ENCODE results near the gene PSMG4. TPM values are rescaled to one million over a fixed set of nuclear protein-coding genes. Genes with fewer than 3 reads are reported as not detected.
"Not testable (repeated sequence)": the region's sequence is repeated elsewhere in the genome, so short reads cannot be mapped to it uniquely, and the experiment has no call there.

The PSMG4 gene
- total RNA-seq, 2 experiments from 2014 or later: 50.2 to 53.9 TPM

DNA sequence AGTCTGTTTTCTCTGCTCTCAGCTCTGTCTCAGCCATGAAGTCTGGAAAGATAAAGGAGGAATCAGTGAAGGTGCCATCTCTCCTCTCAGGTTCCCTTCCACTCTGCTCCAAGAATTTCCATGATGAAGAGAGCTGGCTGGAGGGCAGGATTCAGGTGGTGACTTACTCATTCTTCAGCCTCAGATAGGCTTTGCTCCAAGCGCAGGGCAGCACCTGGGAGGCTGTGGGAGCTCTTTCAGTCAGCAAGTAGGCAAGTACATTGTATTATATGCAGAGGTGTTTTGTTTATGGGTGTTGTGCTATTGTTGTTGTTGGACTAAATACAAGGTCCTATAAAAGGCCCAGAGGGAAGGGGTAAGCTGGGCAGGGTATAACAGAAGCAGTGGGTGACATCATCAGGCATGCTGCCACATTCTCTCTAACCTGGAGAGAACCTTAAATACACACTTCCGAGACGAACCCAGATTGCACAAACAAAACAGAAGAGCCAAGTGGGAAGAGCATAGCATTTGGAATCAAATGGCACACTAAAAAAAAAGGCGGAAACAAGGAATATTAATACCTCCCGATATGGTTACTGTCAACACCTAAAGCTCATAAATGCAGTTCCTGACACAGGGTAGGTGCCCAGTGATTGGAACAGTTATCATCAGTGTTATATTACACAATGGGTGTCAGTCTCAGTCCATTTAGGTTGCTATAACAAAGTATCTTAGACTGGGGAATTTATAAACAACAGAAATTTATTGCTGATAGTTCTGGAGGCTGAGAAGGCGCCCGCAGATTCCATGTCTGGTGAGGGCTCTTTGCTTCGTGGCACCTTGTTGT is 14.5 kb upstream of the PSMG4 start:
- Mint-ChIP-seq H3K36me3 (ENCODE audit: low read depth) (no peaks in the 10 kb centered on the region), H3K4me3 (no peak overlapping the region)
- POLR2A ChIA-PET: interaction anchor here (1.3 to 1.6 kb wide), 2 partner anchors 7 to 12 kb away, joined by 3 to 4 read pairs; no protein-coding TSS in a partner anchor

GRCh38 chr6:3244832-3245161 is 13.9 kb upstream of the PSMG4 start:
- H3K27ac Mint-ChIP-seq; ATAC-seq; H3K4me1 Mint-ChIP-seq (ENCODE audit: low read depth); CTCF ChIA-PET; DNase-seq; H3K4me3 Mint-ChIP-seq; intact Hi-C loops (cut with micrococcal nuclease); H3K9me3 Mint-ChIP-seq; H3K36me3 Mint-ChIP-seq (ENCODE audit: low read depth): not testable (repeated sequence)
- peaks cover 32% of the 10 kb centered on the region for H3K27me3 Mint-ChIP-seq
- POLR2A ChIA-PET: interaction anchor here (1.6 kb wide), 1 partner anchor 13 kb away, joined by 4 read pairs; no protein-coding TSS in a partner anchor

More for the DNA sequence above, 14.5 kb upstream of the PSMG4 start:
- no peaks in the 10 kb centered on the region for H3K9me3 Mint-ChIP-seq
- H3K27me3 Mint-ChIP-seq: peaks cover 27% of the 10 kb centered on the region
- H3K27ac Mint-ChIP-seq: no peak overlapping the region
- DNase-seq (no peak), ATAC-seq (no peak)
- intact Hi-C loops (cut with micrococcal nuclease): no loop called here
- CTCF ChIA-PET: interaction anchor here (1.0 to 1.5 kb wide), 3 partner anchors 10 to 118 kb away, joined by 3 read pairs; no protein-coding TSS in a partner anchor
- no peak for TF ChIP-seq CTCF (IDR thresholded peaks at IDR 0.05)
- H3K4me1 Mint-ChIP-seq (ENCODE audit: low read depth): no peaks in the 10 kb centered on the region

DNA sequence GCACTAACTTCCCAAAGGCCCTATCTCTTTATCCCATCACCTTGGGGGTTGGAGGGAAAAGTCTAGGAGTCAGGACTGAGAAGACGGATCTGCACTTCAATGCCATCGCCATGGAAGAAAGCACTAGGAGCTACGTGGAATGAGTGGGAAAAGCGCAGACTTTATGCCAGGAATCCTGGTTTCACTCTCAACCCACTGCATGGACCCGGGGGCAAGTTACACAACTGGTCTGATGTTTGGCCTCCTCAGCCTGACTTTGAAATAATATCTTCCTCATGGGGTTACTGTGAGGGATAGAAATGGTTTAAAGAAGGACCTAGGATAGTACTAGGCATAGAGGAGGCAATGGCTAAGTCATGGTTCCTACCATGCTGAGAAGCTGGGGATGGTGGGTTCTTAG is 13.5 kb upstream of the PSMG4 start:
- ChIA-PET POLR2A (interaction anchor here (1.6 kb wide), 1 partner anchor 13 kb away, joined by 4 read pairs; no protein-coding TSS in a partner anchor), CTCF (no interaction called here)
- DNase-seq (no peak), ATAC-seq (no peak)
- intact Hi-C loops (cut with micrococcal nuclease): no loop called here
- Mint-ChIP-seq H3K36me3 (ENCODE audit: low read depth) (no peaks in the 10 kb centered on the region), H3K9me3 (no peaks in the 10 kb centered on the region), H3K27ac (no peak overlapping the region), H3K27me3 (peaks cover 30% of the 10 kb centered on the region), H3K4me3 (no peak overlapping the region), H3K4me1 (ENCODE audit: low read depth) (no peaks in the 10 kb centered on the region)
- TF ChIP-seq CTCF (IDR thresholded peaks at IDR 0.05): no peak

DNA sequence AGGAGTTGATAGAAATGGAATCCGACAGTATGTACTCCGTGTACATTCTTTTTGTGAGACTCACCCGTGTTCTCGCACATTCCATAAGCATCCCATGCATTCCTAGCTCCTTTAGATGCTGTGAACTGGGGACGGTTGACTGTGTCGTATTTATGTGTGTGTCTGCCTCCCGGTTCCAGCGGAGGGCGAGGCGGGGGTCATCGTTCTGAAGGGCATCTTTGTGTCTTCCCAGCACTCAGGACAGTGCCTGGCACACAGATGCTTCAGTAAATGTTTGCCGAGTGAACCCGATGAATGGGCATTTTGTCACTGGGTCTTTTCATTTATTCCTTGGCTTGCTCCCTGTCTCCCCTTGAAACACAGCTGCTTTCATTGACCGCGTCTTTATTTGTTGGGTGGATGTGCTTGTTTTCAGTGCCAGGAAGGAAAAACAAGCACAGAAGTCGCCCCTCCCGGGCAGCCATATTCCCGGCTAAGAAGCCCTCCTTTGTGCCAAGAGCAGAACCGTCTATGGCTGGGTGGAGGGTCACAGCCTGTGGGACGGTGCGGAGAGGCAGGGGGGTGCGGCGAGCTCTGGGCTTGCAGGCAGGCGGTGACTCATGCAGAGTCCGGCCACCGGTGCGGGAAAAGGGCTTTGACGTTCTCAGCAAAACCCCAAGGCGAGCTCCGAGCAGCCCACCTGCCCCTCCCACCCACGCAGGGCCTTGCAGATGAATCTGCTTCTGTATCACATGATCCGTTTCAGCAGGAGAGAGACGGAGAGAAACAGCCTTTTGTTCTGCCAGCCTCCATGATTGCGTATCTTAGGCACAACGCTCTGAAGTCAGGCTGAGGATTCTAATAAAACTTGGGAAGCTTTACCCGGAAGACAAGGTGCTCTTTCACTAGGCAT is 11.2 kb upstream of the PSMG4 start:
- ATAC-seq: no peak
- Mint-ChIP-seq H3K4me3 (no peak overlapping the region), H3K27me3 (peaks cover 39% of the 10 kb centered on the region), H3K9me3 (no peaks in the 10 kb centered on the region), H3K36me3 (ENCODE audit: low read depth) (no peaks in the 10 kb centered on the region), H3K4me1 (ENCODE audit: low read depth) (peaks cover 2% of the 10 kb centered on the region), H3K27ac (no peak overlapping the region)
- TF ChIP-seq CTCF (IDR thresholded peaks at IDR 0.05): no peak
- CTCF ChIA-PET: interaction anchor here (0.7 to 5.4 kb wide), 4 partner anchors 14 to 179 kb away, joined by 3 to 92 read pairs (median 4); partner anchors contain the start of gene RIPK1
- peak; percentile 29 for DNase-seq
- intact Hi-C loops (cut with micrococcal nuclease): no loop called here
- POLR2A ChIA-PET: interaction anchor here (0.9 to 1.1 kb wide), 2 partner anchors 12 kb away, joined by 3 read pairs; partner anchors contain the start of gene PSMG4

GRCh38 chr6:3249821-3250220 is 8.9 kb upstream of the PSMG4 start:
- no peak for ATAC-seq
- H3K36me3 Mint-ChIP-seq (ENCODE audit: low read depth): no peaks in the 10 kb centered on the region
- H3K4me3 Mint-ChIP-seq: no peak overlapping the region
- no peak for TF ChIP-seq CTCF (IDR thresholded peaks at IDR 0.05)
- peaks cover 3% of the 10 kb centered on the region for H3K9me3 Mint-ChIP-seq
- ChIA-PET POLR2A (no interaction called here), CTCF (interaction anchor here (1.6 to 5.4 kb wide), 3 partner anchors 56 to 127 kb away, joined by 4 to 92 read pairs (median 6); no protein-coding TSS in a partner anchor)
- no peak for DNase-seq
- H3K27me3 Mint-ChIP-seq: peaks cover 32% of the 10 kb centered on the region
- intact Hi-C loops (cut with micrococcal nuclease): loop anchor here (2.0 kb wide), 1 partner anchor 123 kb away; no protein-coding TSS in a partner anchor
- H3K4me1 Mint-ChIP-seq (ENCODE audit: low read depth): peaks cover 2% of the 10 kb centered on the region
- no peak overlapping the region for H3K27ac Mint-ChIP-seq

All from activated CD8-positive, alpha-beta T cell treated with anti-CD3 and anti-CD28 coated beads for 36 hours (primary cell).